ENCODE data around the gene PLTP. TPM values are rescaled to one million over a fixed set of nuclear protein-coding genes. Genes with fewer than 3 reads are reported as not detected.

The PLTP gene
- total and polyA plus RNA-seq, 8 donors, result 35.5 to 158 (median 85.4) TPM

- no peaks in the 10 kb centered on the region for H3K4me1 ChIP-seq
- no peak overlapping the region for H3K27ac ChIP-seq
- 95% methylated on average over 5 of the region's 5 CpGs for WGBS, 2 donors
- ATAC-seq (no peak), FAIRE-seq (no peak), DNase-seq (no peak)
- H3K27me3 ChIP-seq, result no peaks in the 10 kb centered on the region
- TF ChIP-seq, protein P1, sequence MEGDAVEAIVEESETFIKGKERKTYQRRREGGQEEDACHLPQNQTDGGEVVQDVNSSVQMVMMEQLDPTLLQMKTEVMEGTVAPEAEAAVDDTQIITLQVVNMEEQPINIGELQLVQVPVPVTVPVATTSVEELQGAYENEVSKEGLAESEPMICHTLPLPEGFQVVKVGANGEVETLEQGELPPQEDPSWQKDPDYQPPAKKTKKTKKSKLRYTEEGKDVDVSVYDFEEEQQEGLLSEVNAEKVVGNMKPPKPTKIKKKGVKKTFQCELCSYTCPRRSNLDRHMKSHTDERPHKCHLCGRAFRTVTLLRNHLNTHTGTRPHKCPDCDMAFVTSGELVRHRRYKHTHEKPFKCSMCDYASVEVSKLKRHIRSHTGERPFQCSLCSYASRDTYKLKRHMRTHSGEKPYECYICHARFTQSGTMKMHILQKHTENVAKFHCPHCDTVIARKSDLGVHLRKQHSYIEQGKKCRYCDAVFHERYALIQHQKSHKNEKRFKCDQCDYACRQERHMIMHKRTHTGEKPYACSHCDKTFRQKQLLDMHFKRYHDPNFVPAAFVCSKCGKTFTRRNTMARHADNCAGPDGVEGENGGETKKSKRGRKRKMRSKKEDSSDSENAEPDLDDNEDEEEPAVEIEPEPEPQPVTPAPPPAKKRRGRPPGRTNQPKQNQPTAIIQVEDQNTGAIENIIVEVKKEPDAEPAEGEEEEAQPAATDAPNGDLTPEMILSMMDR (IDR thresholded peaks at IDR 0.05), result no peak
- intact Hi-C loops (cut with DNase I), result no loop called here
- no peak overlapping the region for H3K4me3 ChIP-seq
- no peaks in the 10 kb centered on the region for H3K36me3 ChIP-seq
- no peaks in the 10 kb centered on the region for H3K9me3 ChIP-seq
Measured at GRCh38 chr20:45866454-45866853, 45.5 kb downstream of the PLTP start.

GRCh38 chr20:45863543-45864470, 48.1 kb downstream of the PLTP start:
- DNase-seq (no peak), ATAC-seq (no peak), FAIRE-seq (no peak)
- Histone ChIP-seq H3K36me3 (no peaks in the 10 kb centered on the region), H3K27ac (no peak overlapping the region), H3K27me3 (no peaks in the 10 kb centered on the region), H3K4me1 (no peaks in the 10 kb centered on the region), H3K9me3 (no peaks in the 10 kb centered on the region), H3K4me3 (no peak overlapping the region)
- TF ChIP-seq, protein P1 (IDR thresholded peaks at IDR 0.05), result no peak
- 84 to 90% methylated on average over 7 of the region's 7 CpGs for WGBS, 2 donors
- intact Hi-C loops (cut with DNase I), result no loop called here

GRCh38 chr20:45861221-45862075, 50.5 kb downstream of the PLTP start:
- TF ChIP-seq, protein P1 (IDR thresholded peaks at IDR 0.05), result no peak
- Histone ChIP-seq H3K36me3 (no peaks in the 10 kb centered on the region), H3K27ac (no peak overlapping the region), H3K9me3 (no peaks in the 10 kb centered on the region), H3K4me1 (peaks cover under 1 to 8% (median 1%) of the 10 kb centered on the region in 3 donors), H3K27me3 (no peaks in the 10 kb centered on the region), H3K4me3 (no peak overlapping the region)
- intact Hi-C loops (cut with DNase I), result no loop called here
- FAIRE-seq (no peak), ATAC-seq (no peak), DNase-seq (no peak)
- WGBS, 2 donors, result 83 to 87% methylated on average over 7 of the region's 7 CpGs

GRCh38 chr20:45860560-45861220, 51.3 kb downstream of the PLTP start:
- FAIRE-seq (no peak), ATAC-seq (no peak), DNase-seq (no peak)
- TF ChIP-seq, protein P1 (IDR thresholded peaks at IDR 0.05), result no peak
- Histone ChIP-seq H3K4me3 (no peak overlapping the region), H3K9me3 (no peaks in the 10 kb centered on the region), H3K4me1 (peaks cover 8 to 14% (median 9%) of the 10 kb centered on the region in 3 donors), H3K27ac (no peak overlapping the region), H3K27me3 (no peaks in the 10 kb centered on the region), H3K36me3 (no peaks in the 10 kb centered on the region)
- intact Hi-C loops (cut with DNase I), result no loop called here
- 70 to 76% methylated on average over 7 of the region's 7 CpGs for WGBS, 2 donors
